GM20000 (cell line): ENCODE results near the gene CA9.

Source experiments
- DNase-seq: peaks from one replicate; pipeline ENCODE4 v3.0.0; 2012; ENCODE audit warnings: low spot score
- CTCF ChIP-seq: IDR thresholded peaks from 2 replicates; pipeline ENCODE4 v1.5.1; 2012; ENCODE audit warnings: mild to moderate bottlenecking, control low read depth; ENCODE audit errors: extremely low read depth, missing control alignments

The CA9 gene

DNA sequence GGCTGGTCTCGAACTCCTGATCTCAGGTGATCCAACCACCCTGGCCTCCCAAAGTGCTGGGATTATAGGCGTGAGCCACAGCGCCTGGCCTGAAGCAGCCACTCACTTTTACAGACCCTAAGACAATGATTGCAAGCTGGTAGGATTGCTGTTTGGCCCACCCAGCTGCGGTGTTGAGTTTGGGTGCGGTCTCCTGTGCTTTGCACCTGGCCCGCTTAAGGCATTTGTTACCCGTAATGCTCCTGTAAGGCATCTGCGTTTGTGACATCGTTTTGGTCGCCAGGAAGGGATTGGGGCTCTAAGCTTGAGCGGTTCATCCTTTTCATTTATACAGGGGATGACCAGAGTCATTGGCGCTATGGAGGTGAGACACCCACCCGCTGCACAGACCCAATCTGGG, 1.5 kb downstream of the CA9 start:
- no peak for TF ChIP-seq CTCF
- DNase-seq: no peak

DNA sequence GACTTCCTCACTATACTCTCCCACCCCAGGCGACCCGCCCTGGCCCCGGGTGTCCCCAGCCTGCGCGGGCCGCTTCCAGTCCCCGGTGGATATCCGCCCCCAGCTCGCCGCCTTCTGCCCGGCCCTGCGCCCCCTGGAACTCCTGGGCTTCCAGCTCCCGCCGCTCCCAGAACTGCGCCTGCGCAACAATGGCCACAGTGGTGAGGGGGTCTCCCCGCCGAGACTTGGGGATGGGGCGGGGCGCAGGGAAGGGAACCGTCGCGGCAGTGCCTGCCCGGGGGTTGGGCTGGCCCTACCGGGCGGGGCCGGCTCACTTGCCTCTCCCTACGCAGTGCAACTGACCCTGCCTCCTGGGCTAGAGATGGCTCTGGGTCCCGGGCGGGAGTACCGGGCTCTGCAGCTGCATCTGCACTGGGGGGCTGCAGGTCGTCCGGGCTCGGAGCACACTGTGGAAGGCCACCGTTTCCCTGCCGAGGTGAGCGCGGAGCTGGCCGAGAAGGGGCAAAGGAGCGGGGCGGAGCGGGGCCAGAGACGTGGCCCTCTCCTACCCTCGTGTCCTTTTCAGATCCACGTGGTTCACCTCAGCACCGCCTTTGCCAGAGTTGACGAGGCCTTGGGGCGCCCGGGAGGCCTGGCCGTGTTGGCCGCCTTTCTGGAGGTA, 2.1 kb downstream of the CA9 start:
- no peak for TF ChIP-seq CTCF
- DNase-seq: peak; percentile 65

GRCh38 chr9:35679091-35679490, 5.4 kb downstream of the CA9 start:
- DNase-seq: no peak
- TF ChIP-seq CTCF: no peak

GRCh38 chr9:35679766-35680330, 6.1 kb downstream of the CA9 start:
- DNase-seq: no peak
- TF ChIP-seq CTCF: no peak

DNA sequence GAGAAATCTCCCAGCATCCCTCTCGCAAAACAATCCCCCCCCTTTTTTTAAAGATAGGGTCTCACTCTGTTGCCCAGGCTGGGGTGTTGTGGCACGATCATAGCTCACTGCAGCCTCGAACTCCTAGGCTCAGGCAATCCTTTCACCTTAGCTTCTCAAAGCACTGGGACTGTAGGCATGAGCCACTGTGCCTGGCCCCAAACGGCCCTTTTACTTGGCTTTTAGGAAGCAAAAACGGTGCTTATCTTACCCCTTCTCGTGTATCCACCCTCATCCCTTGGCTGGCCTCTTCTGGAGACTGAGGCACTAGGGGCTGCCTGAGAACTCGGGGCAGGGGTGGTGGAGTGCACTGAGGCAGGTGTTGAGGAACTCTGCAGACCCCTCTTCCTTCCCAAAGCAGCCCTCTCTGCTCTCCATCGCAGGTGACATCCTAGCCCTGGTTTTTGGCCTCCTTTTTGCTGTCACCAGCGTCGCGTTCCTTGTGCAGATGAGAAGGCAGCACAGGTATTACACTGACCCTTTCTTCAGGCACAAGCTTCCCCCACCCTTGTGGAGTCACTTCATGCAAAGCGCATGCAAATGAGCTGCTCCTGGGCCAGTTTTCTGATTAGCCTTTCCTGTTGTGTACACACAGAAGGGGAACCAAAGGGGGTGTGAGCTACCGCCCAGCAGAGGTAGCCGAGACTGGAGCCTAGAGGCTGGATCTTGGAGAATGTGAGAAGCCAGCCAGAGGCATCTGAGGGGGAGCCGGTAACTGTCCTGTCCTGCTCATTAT, 6.8 kb downstream of the CA9 start:
- TF ChIP-seq CTCF: no peak
- peak; percentile 66 for DNase-seq

GRCh38 chr9:35681341-35682002, 7.7 kb downstream of the CA9 start:
- no peak for DNase-seq
- TF ChIP-seq CTCF: no peak

- no peak for DNase-seq
Observed at GRCh38 chr9:35682051-35682450, 8.3 kb downstream of the CA9 start.

More at GRCh38 chr9:35682051-35682450, 8.3 kb downstream of the CA9 start:
- no peak for TF ChIP-seq CTCF
